GM12872 (cell line): Measurements from ENCODE around the gene STRADA.

Experiments
- TF ChIP-seq, protein P1 (sequence below): IDR thresholded peaks from 3 replicates; pipeline ENCODE4 v1.5.1; 2011; ENCODE audit warnings: low read depth, mild to moderate bottlenecking, low read length, moderate library complexity; ENCODE audit not compliant: insufficient read depth

Gene STRADA

DNA sequence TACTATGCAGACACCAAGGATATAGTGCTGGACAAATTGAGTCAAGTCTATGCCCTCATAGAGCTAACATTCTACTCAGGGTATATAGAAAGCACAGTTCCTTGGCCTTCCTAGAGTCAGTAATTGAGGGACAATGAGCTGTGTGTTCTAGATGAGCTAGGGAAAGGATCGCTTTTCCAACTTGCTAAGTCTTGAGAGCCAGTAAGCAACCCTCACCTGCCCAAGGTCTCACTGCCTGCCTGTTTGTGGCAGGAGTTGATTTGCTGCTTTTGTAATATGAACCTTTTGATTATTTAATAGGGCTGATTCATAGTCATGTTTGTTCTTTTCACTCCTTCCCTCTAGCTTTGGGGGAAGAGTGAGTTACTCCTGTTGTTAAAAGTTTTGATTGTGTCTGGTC is 38.9 kb upstream of the STRADA start:
- TF ChIP-seq, protein P1, sequence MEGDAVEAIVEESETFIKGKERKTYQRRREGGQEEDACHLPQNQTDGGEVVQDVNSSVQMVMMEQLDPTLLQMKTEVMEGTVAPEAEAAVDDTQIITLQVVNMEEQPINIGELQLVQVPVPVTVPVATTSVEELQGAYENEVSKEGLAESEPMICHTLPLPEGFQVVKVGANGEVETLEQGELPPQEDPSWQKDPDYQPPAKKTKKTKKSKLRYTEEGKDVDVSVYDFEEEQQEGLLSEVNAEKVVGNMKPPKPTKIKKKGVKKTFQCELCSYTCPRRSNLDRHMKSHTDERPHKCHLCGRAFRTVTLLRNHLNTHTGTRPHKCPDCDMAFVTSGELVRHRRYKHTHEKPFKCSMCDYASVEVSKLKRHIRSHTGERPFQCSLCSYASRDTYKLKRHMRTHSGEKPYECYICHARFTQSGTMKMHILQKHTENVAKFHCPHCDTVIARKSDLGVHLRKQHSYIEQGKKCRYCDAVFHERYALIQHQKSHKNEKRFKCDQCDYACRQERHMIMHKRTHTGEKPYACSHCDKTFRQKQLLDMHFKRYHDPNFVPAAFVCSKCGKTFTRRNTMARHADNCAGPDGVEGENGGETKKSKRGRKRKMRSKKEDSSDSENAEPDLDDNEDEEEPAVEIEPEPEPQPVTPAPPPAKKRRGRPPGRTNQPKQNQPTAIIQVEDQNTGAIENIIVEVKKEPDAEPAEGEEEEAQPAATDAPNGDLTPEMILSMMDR = no peak

DNA sequence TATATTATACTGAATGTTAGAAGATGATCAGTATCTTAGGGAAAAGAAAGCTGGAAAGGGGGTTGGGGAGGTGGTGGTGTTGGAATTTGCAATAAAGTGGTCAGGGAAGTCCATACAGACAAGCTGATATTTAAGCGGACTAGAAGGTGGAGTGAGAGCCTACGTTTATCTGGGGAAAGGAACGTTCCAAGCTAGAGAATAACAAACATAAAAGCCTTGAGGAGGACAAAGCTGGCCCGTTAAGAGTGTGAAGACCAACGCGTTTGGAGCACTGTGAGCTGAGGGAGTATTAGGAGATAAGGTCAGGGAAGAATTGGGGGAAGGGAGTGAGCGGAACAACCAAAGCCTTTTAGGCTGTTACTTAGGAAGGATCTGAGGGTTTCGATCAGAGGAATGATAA is 33.8 kb upstream of the STRADA start:
- TF ChIP-seq, protein P1 = no peak

DNA sequence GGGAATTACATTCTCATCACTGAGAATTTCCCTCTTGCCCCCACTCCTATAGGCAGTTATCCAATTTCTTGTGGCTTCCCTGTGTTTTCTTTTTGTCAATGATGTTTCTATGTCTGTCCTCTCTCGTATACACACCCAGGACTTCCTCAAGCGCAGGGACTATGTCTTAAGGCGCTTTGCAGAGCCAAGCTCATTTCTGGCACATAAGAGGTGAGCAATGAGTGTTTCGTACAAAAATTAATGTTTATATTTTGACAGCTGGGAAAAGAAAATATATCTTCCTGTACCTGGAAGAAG is 33.3 kb upstream of the STRADA start:
- TF ChIP-seq, protein P1 = no peak

DNA sequence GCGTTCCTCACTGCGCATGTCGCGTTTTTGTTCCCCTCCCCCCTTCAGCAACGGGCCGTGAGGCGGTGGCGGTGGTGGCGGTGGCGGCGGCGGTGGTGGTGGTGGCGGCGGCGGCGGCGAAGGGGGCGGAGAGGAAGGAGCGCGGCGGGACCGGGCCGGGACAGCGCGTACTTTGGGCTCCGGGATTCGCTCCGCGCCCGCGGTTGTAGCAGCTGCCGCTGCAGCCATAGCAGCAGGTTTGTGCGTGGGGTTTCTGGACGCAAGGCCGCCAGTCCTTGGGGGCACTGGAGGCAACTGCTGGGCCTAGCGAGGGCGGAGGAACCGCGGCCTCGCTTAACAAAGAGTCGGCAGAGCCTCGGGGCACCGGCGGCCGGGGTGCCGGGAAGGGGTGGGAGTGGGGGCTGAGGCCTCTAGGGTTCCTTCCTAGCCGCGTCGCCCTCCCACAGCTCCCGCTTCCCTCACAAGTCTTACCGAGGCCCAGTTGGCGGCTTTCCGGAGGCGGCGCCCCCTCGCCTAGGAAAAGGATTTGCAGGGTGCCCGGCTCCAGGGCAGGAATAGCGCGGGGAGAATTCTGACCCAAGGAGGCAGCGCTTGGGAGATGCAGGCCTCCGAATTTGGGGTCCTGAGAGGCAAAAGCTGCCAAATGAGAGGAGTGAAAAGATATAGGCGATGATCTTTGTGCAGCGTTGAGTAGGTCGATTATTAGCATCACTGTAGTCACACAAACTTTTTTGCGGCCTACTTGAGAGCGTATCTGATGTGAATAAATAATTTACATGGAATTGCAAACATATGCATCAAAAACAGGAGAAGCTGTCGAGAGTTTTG is 32.8 kb upstream of the STRADA start, which contains the start of gene DDX42:
Gene DDX42, plus strand, starts transcription at position 30 of the 828 bp plus-strand sequence. CDS start 12,880 bp downstream, outside the sequence.
- TF ChIP-seq, protein P1 = no peak

DNA sequence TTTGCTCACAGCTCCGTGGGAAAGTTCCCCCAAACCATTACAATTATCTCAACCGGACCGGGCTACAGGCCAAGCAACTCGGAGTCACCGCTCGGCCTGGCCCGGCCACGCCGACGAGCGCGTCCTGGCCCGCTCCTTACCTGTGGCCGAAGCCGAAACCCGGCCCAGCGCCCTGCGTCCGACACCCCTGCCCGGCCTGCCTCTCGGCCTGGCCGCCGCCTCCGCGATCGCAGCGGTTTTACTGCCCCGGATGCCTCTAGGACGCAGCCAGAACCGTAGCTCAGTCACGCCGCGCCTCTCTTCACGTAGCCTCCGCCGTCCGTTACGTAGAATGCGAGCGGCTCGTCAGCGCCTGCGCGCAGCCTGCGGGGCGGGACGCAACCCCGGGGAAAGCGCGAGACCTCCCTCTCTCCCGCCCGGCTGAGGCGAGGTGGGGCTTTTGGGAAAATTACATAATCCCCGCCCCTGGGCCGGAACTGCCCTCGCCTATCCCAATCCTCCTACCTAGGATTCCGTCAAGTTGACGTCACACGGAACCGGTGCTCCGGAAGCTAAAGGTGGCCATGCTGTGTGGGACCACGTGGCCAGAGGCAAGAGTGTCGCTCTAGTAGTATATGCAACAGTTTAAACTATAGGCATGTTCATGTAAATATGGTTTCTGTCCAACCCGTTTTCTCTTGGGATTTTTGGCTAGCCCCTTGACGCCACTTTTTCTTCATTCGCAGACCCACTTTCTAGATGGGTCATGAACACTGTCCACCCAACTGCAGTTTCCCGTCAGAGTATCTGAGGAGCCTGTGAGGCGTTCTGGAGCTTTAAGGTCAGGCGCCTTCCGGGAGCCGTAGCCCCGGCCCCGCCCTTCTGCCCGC is 31.9 kb upstream of the STRADA start, which contains the start of gene CCDC47:
Gene CCDC47, minus strand, starts transcription at position 326 of the 869 bp plus-strand sequence. CDS start 7,422 bp downstream, outside the sequence.
- TF ChIP-seq, protein P1 = no peak

DNA sequence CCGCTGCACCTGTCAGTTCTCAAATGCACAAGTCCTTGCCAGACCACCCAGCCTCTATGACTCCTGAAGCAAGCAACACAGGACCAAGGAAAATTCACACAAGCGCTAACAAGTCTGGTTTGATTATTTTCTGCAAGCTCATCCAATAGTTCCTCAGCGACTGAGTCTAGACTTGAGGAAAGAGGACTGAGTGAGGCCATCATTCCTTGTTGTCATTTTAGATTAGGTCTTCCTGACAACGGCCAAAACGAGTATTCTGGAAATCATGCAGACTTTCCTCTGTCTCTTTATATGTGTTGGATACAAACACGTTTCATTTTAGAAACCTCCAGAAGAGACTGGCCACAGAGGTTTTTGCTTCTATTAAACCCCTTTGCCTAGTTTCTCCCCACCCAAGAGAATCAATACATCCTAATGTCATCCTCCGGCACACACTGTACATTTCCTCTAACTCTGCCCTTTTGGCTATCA is 31.2 kb upstream of the STRADA start:
- TF ChIP-seq, protein P1 = no peak

DNA sequence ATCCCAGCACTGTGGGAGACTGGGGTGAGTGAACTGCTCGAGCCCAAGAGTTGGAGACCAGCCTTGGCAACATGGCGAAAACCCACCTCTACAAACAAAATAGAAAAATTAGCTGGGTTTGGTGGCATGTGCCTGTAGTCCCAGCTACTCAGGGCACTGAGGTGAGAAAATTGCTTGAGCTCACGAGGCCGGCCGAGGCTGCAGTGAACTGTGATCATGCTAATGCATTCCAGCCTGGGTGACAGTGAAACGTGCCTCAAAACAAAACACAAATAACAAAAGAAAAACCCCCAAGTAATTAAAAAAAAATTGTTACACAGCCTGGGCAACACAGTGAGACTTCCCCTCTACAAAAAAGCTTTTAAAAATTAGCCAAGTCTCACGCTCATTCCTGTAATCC is 26.8 kb upstream of the STRADA start:
- TF ChIP-seq, protein P1 = no peak
